GM19467 (cell line): ENCODE results near the gene TAOK2.
"Not testable (repeated sequence)": the region's sequence is repeated elsewhere in the genome, so short reads cannot be mapped to it uniquely, and the experiment has no call there.

ENCODE experiments used
- ATAC-seq: cut with Tn5 transposase; IDR thresholded peaks from one replicate; pipeline ENCODE4 v1.9.1; 2021; ENCODE audit warnings: mild to moderate bottlenecking, moderate library complexity; ENCODE audit not compliant: unreplicated experiment

Gene TAOK2

DNA sequence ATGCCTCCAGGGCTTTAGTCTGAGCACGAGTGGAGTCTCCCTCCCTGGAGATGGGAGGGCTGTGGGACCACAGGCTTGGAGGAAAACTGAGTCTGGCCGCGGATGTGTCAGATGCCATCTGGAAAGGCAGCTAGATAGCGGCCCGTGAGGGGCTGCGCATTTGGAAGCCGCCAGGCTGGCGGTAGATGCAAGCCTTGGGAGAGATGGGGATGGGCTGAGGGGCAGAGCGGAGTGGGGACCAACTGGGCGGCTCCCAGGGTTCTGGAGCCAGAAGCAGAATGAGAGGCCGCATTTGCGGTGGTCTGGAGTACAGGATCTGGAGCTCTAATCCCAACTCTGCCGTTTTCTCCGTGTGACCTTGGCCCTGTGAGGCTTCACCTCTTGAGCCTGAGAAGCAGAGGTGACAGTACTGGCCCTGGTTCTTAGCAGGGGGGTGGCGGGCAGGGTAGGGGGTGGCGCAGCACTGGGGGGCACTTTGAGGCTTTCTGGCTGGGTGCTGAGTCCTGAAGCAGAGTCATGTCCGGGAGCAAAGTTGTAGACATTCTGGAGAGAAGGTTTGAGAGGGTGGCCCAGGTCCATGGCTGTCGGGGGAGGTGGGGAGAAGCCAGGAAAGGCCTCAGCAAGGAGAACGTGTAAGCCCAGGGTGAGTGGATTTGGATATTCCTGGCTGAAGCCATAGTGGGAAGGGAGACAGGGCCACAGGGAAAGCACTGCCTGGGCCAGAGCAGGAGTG, 29.1 kb downstream of the TAOK2 start:
- ATAC-seq: no peak

DNA sequence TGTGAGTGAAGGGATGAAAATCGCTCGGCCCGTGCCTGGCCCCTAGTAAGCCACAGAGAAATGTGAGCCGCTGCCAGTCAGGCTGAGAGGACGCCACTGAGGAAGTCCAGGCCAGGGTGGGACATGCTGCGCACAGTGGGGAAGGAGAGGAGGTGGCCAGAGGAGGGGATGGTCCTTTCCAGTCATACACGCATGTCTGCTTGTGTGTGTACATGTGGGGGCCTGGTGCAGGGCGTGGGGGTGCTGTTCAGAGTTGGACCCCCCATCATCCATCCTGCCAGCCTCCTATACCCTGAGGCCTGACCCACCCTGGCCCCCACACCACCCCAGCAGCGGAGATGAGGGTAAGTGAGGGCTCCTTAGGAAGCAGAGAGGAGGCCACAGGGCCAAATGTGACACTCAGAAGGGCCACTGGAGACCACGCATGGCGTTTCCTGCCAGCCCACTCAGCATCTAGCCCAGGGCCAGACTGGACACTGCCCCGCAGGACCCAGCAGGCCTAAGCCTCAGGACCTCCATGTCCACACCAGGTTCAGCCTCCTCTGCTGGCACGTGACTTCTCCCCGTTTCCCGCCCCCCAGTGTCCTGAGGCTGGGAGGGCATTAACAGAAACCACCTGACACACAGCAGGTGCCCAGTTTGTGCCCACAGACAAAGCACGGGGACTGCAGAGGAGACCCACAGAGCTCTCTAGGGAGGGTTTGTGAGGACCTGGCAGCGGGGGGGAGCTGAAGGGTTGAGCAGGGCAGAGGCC, 30.2 kb downstream of the TAOK2 start:
- ATAC-seq: no peak

- no peak for ATAC-seq
Measured at GRCh38 chr16:30004424-30004776, 30.7 kb downstream of the TAOK2 start.

DNA sequence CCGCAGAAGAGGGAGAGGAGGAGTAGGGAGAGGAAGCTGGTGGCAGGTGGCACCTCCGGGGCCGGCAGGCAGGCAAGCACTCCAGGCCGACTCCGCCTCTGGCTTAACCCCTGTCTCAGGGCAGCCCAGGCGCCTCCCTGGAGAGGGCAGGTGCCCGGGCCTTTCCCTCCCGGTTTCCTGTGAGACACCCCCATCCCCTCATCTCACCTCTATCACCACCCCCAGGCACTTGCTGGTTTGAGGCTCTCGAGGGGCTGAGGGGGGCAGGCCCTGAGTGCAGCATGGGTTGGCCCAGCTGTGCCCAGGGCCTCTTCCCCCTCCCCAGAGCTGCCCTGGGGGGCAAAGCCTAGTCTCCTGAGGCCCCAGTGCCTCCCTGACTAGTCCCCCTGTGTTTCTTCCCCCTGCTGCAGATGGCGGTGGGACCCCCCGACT, 31.2 kb downstream of the TAOK2 start:
- no peak for ATAC-seq

GRCh38 chr16:30005341-30006094, 31.9 kb downstream of the TAOK2 start:
- no peak for ATAC-seq

DNA sequence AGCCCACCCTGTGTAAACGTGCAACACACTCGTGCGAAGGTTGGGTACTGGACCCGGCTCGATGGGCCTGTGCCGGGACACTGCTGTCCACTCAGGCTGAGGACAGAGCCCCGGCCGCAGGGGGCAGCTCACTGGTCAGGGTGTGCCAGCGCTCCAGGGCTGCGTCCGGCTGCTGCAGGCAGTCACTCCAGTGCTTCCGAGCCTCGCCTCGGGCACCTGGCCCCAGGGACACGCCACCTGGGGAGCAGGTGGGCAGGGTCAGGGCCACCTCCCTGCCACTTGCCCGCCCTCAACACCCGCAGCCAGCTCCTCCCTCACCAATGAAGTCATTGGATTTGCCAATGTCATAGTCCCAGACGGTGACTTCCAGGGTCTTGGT, 32.4 kb downstream of the TAOK2 start:
- no peak for ATAC-seq

DNA sequence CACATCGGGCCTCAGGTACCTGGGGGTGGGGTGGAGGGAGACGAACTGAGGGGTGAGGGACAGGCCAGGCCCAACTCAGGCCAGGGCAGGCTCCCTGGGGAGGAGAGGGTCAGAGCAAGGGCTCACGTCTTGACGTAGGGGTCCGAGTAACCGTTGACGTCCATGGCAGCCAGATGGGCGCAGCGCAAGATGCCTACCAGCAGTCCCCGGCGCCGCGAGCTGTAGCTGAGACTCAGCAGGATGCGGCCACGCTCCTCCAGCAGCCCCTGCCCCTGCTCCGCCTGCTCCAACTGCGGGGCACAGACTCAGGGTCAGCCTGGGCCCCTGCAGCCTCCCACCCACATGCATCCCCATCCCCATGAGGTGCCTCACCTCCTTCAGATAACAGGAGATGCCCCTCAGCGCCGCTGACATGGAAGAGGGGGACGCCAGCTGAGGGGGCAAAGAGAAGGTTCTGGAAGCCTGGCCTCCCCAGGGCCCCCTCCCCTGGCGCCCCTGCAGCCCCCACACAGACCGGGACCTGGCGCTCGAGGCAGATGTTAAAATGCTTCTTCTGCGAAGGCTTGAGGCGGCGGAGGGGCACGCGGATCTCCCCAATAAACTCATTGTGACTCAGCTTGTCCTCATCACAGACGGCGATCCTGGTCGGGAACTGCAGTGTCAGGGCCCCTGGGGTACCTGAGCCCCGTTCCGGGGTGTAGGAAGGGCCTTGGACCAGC, 33.1 kb downstream of the TAOK2 start:
- no peak for ATAC-seq

GRCh38 chr16:30007378-30007895, 33.8 kb downstream of the TAOK2 start:
- ATAC-seq: no peak

DNA sequence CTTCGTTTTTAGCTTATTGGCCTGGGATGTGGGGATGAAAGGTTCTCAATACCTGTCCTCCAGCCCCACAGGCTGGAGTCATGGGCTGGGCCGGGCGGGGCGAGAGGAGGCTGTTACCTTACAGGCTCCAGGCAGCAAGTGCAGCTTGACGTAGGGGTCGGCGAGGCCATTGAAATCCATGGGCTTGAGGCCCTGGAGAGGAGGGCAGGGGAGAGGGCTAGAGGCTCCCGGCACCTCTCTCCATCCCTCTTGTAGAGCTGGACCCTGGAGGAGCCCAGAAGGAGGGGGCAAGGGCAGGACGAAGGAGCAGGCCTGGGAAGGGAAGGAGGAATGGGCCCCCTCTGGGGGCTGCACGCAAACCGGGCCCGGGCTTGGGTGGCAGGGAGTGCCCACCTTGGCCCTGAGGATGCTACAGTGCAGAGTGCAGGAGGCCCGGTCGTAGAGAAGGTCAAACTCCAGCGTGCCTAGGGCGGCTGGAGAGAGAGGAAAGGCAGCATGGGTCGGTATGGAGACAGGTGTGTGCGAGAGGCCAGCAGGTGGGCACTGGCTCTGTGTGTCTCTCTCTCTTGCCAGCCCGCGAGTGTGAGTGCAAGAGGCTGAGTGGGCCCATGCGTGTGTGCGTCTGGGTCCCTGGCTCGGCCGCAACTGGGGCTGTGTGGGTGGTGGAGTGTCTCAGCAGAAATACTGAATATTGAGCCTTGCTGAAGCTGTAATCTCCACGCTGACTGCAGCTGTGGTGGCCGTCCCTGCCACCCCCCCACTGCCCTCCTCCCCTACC, 35.6 kb downstream of the TAOK2 start:
- ATAC-seq: no peak

DNA sequence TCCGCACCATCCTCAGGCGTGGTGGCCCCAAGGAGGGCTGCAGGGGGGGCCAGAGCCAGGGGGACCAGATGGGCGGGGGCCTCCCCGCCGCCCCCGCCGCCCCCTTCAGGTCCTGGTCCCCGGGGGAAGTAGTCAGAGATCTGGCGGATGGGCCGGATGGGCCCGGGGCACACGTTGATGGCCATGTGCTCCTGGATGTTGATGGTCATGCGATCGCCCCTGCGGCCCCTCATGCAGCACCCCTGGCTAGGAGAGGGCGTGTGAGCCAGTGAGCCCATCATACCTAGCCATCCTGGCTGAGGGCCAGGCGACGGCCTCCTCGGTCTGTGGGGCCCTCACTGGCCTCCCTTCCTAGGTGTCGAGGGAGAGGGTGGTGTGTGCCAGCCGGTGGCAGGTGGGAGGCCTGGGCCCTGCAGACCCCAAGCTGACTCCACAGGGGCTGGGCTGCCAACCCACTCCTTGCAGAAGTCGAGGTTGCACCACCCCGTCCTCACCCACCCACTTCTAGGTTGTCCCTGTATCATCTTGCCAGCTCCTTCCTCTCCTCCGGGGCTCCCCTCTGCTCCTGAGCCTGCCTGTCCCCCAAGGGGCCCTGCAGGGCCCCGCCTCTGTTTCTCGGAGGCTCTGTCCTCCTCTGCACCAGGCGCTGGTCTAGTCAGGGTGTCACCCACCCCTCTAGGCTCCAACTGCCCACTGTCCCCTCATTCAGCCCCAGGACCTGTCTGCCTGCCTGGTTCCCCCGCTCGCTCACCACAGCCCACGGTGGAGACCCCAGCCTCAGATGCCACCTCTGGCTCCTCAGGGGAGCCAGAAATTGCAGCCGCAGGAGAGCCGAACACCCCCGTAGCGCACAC, 36.5 kb downstream of the TAOK2 start:
- no peak for ATAC-seq

DNA sequence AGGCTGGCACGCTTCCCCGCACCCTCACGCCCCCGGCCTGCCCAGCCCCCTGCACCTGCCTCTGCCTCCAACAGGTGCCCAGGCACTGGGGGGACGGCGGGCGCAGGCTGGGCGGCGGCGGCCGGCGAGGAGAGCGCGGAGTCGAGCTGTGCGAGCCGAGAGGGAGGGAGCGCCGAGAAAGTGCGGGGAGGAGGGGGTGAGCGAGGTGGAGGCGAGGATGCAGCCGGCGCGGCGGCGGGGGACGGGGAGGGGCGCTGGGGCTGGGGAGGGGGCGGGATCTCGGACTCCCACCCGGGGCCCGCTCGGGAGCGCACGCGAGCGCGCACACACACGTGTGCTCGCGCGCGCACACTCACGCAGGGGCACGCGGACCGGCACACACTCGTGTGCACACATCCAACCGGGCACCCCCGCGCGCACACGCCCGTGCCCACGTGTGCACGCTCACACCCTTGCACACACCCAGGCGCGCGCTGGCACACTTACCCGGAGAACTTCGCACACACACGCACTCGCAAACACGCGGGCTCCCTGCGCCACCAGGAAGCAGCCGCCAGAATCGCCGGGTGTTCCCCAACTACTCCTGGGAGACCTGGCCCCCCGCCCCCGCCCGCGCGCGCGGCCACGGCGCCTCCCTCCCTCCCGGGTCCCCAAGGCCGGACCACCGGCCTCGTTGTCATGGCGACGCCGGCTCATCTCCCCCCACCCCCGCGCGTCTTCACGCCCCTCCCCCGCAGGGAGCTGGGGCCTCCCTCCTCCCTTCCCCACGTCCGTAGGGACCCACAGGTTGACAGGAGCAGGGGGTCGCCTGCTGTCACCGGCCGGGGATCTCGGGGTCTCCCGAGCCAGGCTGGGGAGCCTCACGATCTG, 37.4 kb downstream of the TAOK2 start, which contains the start of gene DOC2A:
TSS of gene DOC2A (minus strand) at position 184 of the 870 bp plus-strand sequence. CDS start 805 bp downstream, outside the sequence.
- no peak for ATAC-seq

- no peak for ATAC-seq
Measured at GRCh38 chr16:30011714-30012504, 38.2 kb downstream of the TAOK2 start.

DNA sequence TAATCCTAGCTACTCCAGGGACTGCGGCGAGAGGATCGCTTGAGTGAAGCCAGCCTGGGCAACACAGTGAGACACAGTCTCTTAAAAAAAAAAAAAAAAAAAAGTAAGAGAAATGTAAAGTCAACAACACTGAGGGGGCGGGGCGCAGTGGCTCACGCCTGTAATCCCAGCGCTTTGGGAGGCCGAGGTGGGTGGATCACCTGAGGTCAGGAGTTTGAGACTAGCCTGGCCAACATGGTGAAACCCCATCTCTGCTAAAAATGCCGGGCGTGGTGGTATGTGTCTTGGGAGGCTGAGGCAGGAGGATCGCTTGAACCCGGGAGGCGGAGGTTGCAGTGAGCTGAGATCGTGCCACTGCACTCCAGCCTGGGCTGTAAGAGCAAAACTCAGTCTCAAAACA, 38.9 kb downstream of the TAOK2 start:
- ATAC-seq: not testable (repeated sequence)

GRCh38 chr16:30015450-30015849, 41.8 kb downstream of the TAOK2 start:
- ATAC-seq: not testable (repeated sequence)

DNA sequence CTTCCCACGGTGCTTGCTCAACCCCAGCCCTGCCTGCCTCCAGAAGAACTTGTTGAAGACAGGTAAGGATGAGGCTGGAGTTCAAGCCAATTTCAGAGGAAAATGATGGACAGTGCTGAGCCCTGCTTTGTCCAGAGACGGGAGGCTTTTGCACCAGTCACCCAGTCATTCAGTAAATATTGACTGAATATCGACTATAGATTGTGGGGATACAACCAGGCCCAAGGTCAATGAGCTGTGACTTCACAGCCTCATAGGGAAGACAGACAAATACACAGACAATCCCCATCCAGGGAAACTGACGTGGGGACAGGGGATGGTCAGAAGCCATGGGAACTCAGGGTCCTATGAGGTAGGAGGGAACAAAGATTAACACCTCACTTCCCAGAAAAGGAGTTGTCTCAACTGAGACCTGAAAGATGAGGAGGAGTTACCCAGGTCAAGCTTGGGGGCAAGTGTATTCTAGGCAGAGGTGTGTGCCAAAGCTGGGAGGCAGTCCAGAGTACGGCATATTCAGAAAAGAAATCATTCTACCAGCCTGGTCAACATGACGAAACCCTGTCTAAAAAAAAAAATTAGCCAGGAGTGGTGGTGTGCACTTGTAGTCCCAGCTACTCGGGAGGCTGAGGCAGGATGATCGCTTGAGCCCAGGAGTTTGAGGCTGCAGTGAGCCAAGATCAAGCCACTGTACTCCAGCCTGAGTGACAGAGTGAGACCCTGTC, 43.0 kb downstream of the TAOK2 start:
- no peak for ATAC-seq

- no peak for ATAC-seq
Measured at GRCh38 chr16:30017277-30017656, 43.6 kb downstream of the TAOK2 start.

- not testable (repeated sequence) for ATAC-seq
Measured at GRCh38 chr16:30017937-30018336, 44.3 kb downstream of the TAOK2 start.
